ENCODE data around the gene CENPL. TPM values are rescaled to one million over a fixed set of nuclear protein-coding genes. Genes with fewer than 3 reads are reported as not detected.

The CENPL gene
- total and polyA plus RNA-seq, 2 of the 4 experiments (the other 2 are of a cell fraction): 6.3 to 21.1 TPM

DNA sequence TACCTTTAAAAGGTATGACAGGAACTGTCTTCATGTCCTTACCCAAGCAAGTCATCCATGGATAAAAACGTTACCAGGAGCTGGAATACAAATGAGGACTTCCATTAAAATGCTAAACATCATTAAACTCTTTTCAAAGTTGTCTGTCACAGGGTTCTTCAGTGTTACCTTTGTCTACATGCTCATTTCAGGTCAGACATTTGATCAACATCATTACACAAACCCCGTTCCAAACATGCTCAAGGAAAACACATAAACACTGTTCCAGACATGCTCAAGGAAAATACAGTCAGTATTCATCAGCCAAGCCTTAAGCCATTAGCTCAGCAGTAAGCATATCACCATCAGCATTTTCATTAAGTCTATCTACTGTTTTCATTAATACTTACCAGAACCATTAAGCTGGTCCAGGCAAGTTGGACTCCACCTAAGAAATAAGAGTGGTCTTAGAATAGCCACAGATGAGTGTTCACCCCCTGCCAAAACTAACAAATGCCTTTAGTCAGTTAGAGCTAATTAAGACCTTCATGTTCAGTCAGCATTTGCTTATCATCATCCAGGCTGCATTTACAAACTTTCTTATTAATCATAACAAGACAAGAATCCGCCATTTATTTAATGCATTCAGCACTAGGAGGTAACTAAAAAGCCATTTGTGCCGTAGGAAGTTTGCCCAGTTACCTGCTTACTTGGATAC, 40.9 kb upstream of the CENPL start:
- Histone ChIP-seq H2BK120ac (ENCODE audit: low read depth, low read length) (no peak overlapping the region), H3K4me1 (ENCODE audit: control insufficient read depth, insufficient read depth, low read length) (no peaks in the 10 kb centered on the region), H3K9me1 (ENCODE audit: insufficient read depth, low read length) (no peaks in the 10 kb centered on the region), H3K27ac (ENCODE audit: insufficient read depth, low read length) (no peak overlapping the region), H3K4ac (ENCODE audit: low read depth, low read length) (no peak overlapping the region), H3K23ac (ENCODE audit: low read depth, low read length) (peak overlapping the region; percentile 96), H3K56ac (ENCODE audit: extremely low read depth, insufficient read depth, low read length) (peak overlapping the region; percentile 37), H3K14ac (replicated peaks; ENCODE audit: low read depth, low read length) (peak overlapping the region; percentile 58; the same call in 1 of the 2 replicates), H3K36me3 (ENCODE audit: control insufficient read depth, insufficient read depth, low read length) (peaks cover 45% of the 10 kb centered on the region), H3K9ac (ENCODE audit: low read depth, low read length) (peak overlapping the region; percentile 88; the same call in 1 of the 2 replicates), H3K9me3 (ENCODE audit: control insufficient read depth, insufficient read depth, low read length) (no peaks in the 10 kb centered on the region), H2AK9ac (replicated peaks; ENCODE audit: low read depth, low read length, poor library complexity) (no peak overlapping the region), H2BK15ac (ENCODE audit: low read depth, low read length) (no peak overlapping the region), H4K20me1 (ENCODE audit: insufficient read depth, low read length) (peaks cover 68% of the 10 kb centered on the region), H4K5ac (ENCODE audit: low read depth, low read length) (no peak overlapping the region), H3K4me3 (ENCODE audit: insufficient read depth, low read depth, low read length) (peak overlapping the region; percentile 70), H2AFZ (replicated peaks; ENCODE audit: low read length, poor library complexity) (no peak overlapping the region), H2BK5ac (ENCODE audit: low read depth, low read length, poor library complexity, severe bottlenecking) (peak overlapping the region; percentile 54), H2BK20ac (ENCODE audit: low read depth, low read length) (no peak overlapping the region), H4K91ac (ENCODE audit: insufficient read depth, low read depth, low read length) (no peak overlapping the region), H3K27me3 (ENCODE audit: control insufficient read depth, insufficient read depth, low read length) (no peaks in the 10 kb centered on the region), H2AK5ac (ENCODE audit: low read depth, low read length) (no peak overlapping the region), H4K8ac (ENCODE audit: low read depth in 2 of 2, low read length in 2 of 2) (no peak overlapping the region), H3K18ac (ENCODE audit: low read depth, low read length) (no peak overlapping the region; the same call in 1 of the 2 replicates), H3K79me1 (ENCODE audit: low read depth in 1 of 2, low read length in 2 of 2) (peaks cover 9 to 51% of the 10 kb centered on the region in 2 experiments; a peak in 3 of 4 replicates), H3K4me2 (ENCODE audit: low read depth, low read length) (peak overlapping the region; percentile 64)
- 0 out of 2 replicates have a peak, but pooled peaks have one; percentile 6 for TF ChIP-seq MAFK (IDR thresholded peaks at IDR 0.05; ENCODE audit: low read depth, low read length)
- TF ChIP-seq, protein P1, sequence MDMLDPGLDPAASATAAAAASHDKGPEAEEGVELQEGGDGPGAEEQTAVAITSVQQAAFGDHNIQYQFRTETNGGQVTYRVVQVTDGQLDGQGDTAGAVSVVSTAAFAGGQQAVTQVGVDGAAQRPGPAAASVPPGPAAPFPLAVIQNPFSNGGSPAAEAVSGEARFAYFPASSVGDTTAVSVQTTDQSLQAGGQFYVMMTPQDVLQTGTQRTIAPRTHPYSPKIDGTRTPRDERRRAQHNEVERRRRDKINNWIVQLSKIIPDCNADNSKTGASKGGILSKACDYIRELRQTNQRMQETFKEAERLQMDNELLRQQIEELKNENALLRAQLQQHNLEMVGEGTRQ (IDR thresholded peaks at IDR 0.05; ENCODE audit: low read depth, low read length): no peak
- intact Hi-C loops (cut with micrococcal nuclease) (loop anchor here (5.0 kb wide), 2 partner anchors 433 to 1118 kb away; no protein-coding TSS in a partner anchor), in situ Hi-C loops (cut with MboI; ENCODE audit: low sequenced_read_pairs) (no loop called here), dilution Hi-C loops (cut with HindIII; ENCODE audit: low sequenced_read_pairs, unreplicated experiment) (no loop called here)
- CTCF ChIA-PET: interaction anchor here (1.4 kb wide), 1 partner anchor 9 kb away, joined by 8 read pairs; no protein-coding TSS in a partner anchor
- 0% methylated on average over 1 of the region's 4 CpGs; no CpG with 5 or more reads in 1 of the 2 experiments for WGBS, 2 experiments (ENCODE audit: extremely low coverage in 2 of 2, insufficient read length in 1 of 2)
- POLR2A ChIA-PET (ENCODE audit: unreplicated experiment): interaction anchor here (0.5 to 1.1 kb wide), 3 partner anchors 9 to 21 kb away, joined by 3 to 13 read pairs (median 5); no protein-coding TSS in a partner anchor
- DNase-seq (no peak), ATAC-seq (ENCODE audit: low read depth) (no peak)
- BruUV-seq (replicated peaks): no TSS peak
